ENCODE results near the gene ECHS1.

- TF ChIP-seq EZH2 (IDR thresholded peaks at IDR 0.05; ENCODE audit: insufficient read depth, poor library complexity, severe bottlenecking): no peak
- no peak for TF ChIP-seq EZH2phosphoT487 (IDR thresholded peaks at IDR 0.05; ENCODE audit: insufficient read depth, low read depth)
Observed at GRCh38 chr10:133394064-133394663, 21.0 kb upstream of the ECHS1 start, which contains the start of gene MTG1.

Measured in GM23248 (cell line).